H9 (cell line): ENCODE data around the gene LGALS4. TPM values are rescaled to one million over a fixed set of nuclear protein-coding genes. Genes with fewer than 3 reads are reported as not detected.

ENCODE experiments used
- DNase-seq: peaks from one replicate; pipeline ENCODE4 v3.0.0-alpha.2; 2017
- H2AFZ ChIP-seq: one replicate; pipeline ENCODE4 v1.6.1; 2013; ENCODE audit warnings: mild to moderate bottlenecking, low read length, control low read depth, moderate library complexity
- H2AK5ac ChIP-seq: 2 replicates; pipeline ENCODE4 v1.6.1; 2013; ENCODE audit warnings: low read length, control low read depth, mixed read lengths; ENCODE audit not compliant: insufficient read length
- H2BK120ac ChIP-seq: one replicate; pipeline ENCODE4 v1.6.1; 2013; ENCODE audit warnings: low read depth, mild to moderate bottlenecking, low read length, control low read depth, inconsistent platforms; ENCODE audit not compliant: poor library complexity, severe bottlenecking
- H2BK12ac ChIP-seq: 2 replicates; pipeline ENCODE4 v1.6.1; 2013; ENCODE audit warnings: low read length, control low read depth, mixed read lengths, low read depth; ENCODE audit not compliant: insufficient read length
- H2BK15ac ChIP-seq: 2 replicates; pipeline ENCODE4 v1.6.1; 2013; ENCODE audit warnings: low read depth, low read length, control low read depth
- H2BK20ac ChIP-seq: one replicate; pipeline ENCODE4 v1.6.1; 2013; ENCODE audit warnings: low read depth, mild to moderate bottlenecking, low read length, control low read depth, inconsistent platforms; ENCODE audit not compliant: poor library complexity, severe bottlenecking
- H2BK5ac ChIP-seq: 2 replicates; pipeline ENCODE4 v1.6.1; 2013; ENCODE audit warnings: low read length, control low read depth, mixed read lengths; ENCODE audit not compliant: insufficient read length
- H3K14ac ChIP-seq: 2 replicates; pipeline ENCODE4 v1.6.1; 2013; ENCODE audit warnings: low read length, control low read depth; ENCODE audit not compliant: insufficient read depth
- H3K18ac ChIP-seq: 2 replicates; pipeline ENCODE4 v1.6.1; 2013; ENCODE audit warnings: low read depth, mild to moderate bottlenecking, mixed read lengths, low read length, control low read depth; ENCODE audit not compliant: insufficient read length
- H3K23ac ChIP-seq: 2 replicates; pipeline ENCODE4 v1.6.1; 2013; ENCODE audit warnings: low read length, control low read depth, mixed read lengths, low read depth; ENCODE audit not compliant: insufficient read length
- H3K23me2 ChIP-seq: 2 replicates; pipeline ENCODE4 v1.6.1; 2013; ENCODE audit warnings: low read depth, mild to moderate bottlenecking, mixed read lengths, low read length, control low read depth; ENCODE audit not compliant: insufficient read length, poor library complexity, severe bottlenecking
- H3K27ac ChIP-seq: 2 replicates; pipeline ENCODE4 v1.5.1; 2013; ENCODE audit warnings: low read length, control low read depth, mixed read lengths, low read depth; ENCODE audit not compliant: insufficient read length
- H3K27me3 ChIP-seq: 2 replicates; pipeline ENCODE4 v1.6.1; 2013; ENCODE audit warnings: low read length, control low read depth, inconsistent platforms; ENCODE audit not compliant: insufficient read depth
- H3K4ac ChIP-seq: 2 replicates; pipeline ENCODE4 v1.6.1; 2013; ENCODE audit warnings: low read depth, mild to moderate bottlenecking, control low read depth, inconsistent platforms, low read length, moderate library complexity
- H3K4me1 ChIP-seq: 2 replicates; pipeline ENCODE4 v1.6.1; 2013; ENCODE audit warnings: low read length, control low read depth, inconsistent platforms; ENCODE audit not compliant: insufficient read depth
- H3K4me2 ChIP-seq: 2 replicates; pipeline ENCODE4 v1.6.1; 2013; ENCODE audit warnings: low read length, control low read depth, mixed read lengths; ENCODE audit not compliant: insufficient read length, insufficient read depth
- H3K56ac ChIP-seq: 2 replicates; pipeline ENCODE4 v1.6.1; 2013; ENCODE audit warnings: low read depth, mild to moderate bottlenecking, mixed read lengths, low read length, control low read depth; ENCODE audit not compliant: insufficient read length
- H3K79me1 ChIP-seq: 2 replicates; pipeline ENCODE4 v1.6.1; 2013; ENCODE audit warnings: low read depth, mild to moderate bottlenecking, moderate library complexity, low read length, control low read depth, inconsistent platforms; ENCODE audit not compliant: insufficient read depth, poor library complexity, severe bottlenecking
- H3K79me2 ChIP-seq: 2 replicates; pipeline ENCODE4 v1.6.1; 2013; ENCODE audit warnings: low read length, control low read depth, inconsistent platforms; ENCODE audit not compliant: insufficient read depth
- H3K9ac ChIP-seq: 2 replicates; pipeline ENCODE4 v1.6.1; 2013; ENCODE audit warnings: low read length, control low read depth, mixed read lengths; ENCODE audit not compliant: insufficient read length; ENCODE audit errors: extremely low read depth
- H3K9me3 ChIP-seq: one replicate; pipeline ENCODE4 v1.6.1; 2013; ENCODE audit warnings: low read depth, low read length, inconsistent platforms; ENCODE audit not compliant: control insufficient read depth
- H3T11ph ChIP-seq: one replicate; pipeline ENCODE4 v1.6.1; 2013; ENCODE audit warnings: mild to moderate bottlenecking, low read length, control low read depth, inconsistent platforms
- H4K20me1 ChIP-seq: one replicate; pipeline ENCODE4 v1.6.1; 2013; ENCODE audit not compliant: control insufficient read depth, insufficient read length, insufficient read depth
- H4K5ac ChIP-seq: 2 replicates; pipeline ENCODE4 v1.6.1; 2013; ENCODE audit warnings: low read depth, mild to moderate bottlenecking, mixed read lengths, low read length, control low read depth; ENCODE audit not compliant: insufficient read length
- H4K8ac ChIP-seq: replicated peaks from 2 replicates; pipeline ENCODE4 v1.6.1; 2013; ENCODE audit warnings: low read length, control low read depth, mixed read lengths, low read depth; ENCODE audit not compliant: insufficient read length
- H4K91ac ChIP-seq: 2 replicates; pipeline ENCODE4 v1.6.1; 2013; ENCODE audit warnings: low read depth, mild to moderate bottlenecking, moderate library complexity, mixed read lengths, low read length, control low read depth; ENCODE audit not compliant: insufficient read length
- H3K27ac Mint-ChIP-seq, 3 experiments: 2 replicates in 2 of 3; 3 replicates in 1 of 3; pipeline ENCODE4 v1.8.0; 2020 to 2021; ENCODE audit warnings: mixed read lengths in 3 of 3, mild to moderate bottlenecking in 1 of 3, moderate library complexity in 1 of 3
- H3K27me3 Mint-ChIP-seq: 2 replicates; pipeline ENCODE4 v1.8.0; 2021; ENCODE audit warnings: low read depth, mild to moderate bottlenecking, moderate library complexity, mixed read lengths
- H3K36me3 Mint-ChIP-seq, 3 experiments: 2 replicates in 2 of 3; 3 replicates in 1 of 3; pipeline ENCODE4 v1.8.0; 2020 to 2021; ENCODE audit warnings: low read depth in 3 of 3, mixed read lengths in 3 of 3; ENCODE audit not compliant: insufficient read depth in 1 of 3
- H3K4me1 Mint-ChIP-seq, 2 experiments: 2 replicates each; pipeline ENCODE4 v1.8.0; 2020; ENCODE audit warnings: mixed read lengths in 2 of 2
- H3K4me3 Mint-ChIP-seq, 2 experiments: 2 replicates in 1 of 2; 3 replicates in 1 of 2; pipeline ENCODE4 v1.8.0; 2020 to 2021; ENCODE audit warnings: mild to moderate bottlenecking in 2 of 2, mixed read lengths in 2 of 2, moderate library complexity in 1 of 2
- H3K9me3 Mint-ChIP-seq, 2 experiments: 2 replicates in 1 of 2; 3 replicates in 1 of 2; pipeline ENCODE4 v1.8.0; 2020; ENCODE audit warnings: mild to moderate bottlenecking in 2 of 2, mixed read lengths in 2 of 2, moderate library complexity in 1 of 2
- WGBS: extraction: QIAGEN DNeasy Blood & Tissue Kit; methylation state at CpG from one replicate; pipeline ENCODE4 v1.1.7; 2013; ENCODE audit warnings: missing lambda C conversion rate, low lambda C conversion rate, mixed read lengths; ENCODE audit not compliant: insufficient read length; ENCODE audit errors: extremely low coverage; 5-methylcytosine and 5-hydroxymethylcytosine counted together
- total RNA-seq: library from RNA; stranded (reverse); gene quantifications from 2 replicates; pipeline ENCODE4 v1.2.1, GENCODE V29; 2021
- TF ChIP-seq, protein P1 (sequence below): fragments of 200-600 bp; sonication (generic); conservative IDR thresholded peaks from 3 replicates; pipeline ENCODE4 v1.8.0; 2021; ENCODE audit warnings: antibody characterized with exemption, mild to moderate bottlenecking

The LGALS4 gene
- total RNA-seq, 1 experiment from 2014 or later = 0.68 TPM

DNA sequence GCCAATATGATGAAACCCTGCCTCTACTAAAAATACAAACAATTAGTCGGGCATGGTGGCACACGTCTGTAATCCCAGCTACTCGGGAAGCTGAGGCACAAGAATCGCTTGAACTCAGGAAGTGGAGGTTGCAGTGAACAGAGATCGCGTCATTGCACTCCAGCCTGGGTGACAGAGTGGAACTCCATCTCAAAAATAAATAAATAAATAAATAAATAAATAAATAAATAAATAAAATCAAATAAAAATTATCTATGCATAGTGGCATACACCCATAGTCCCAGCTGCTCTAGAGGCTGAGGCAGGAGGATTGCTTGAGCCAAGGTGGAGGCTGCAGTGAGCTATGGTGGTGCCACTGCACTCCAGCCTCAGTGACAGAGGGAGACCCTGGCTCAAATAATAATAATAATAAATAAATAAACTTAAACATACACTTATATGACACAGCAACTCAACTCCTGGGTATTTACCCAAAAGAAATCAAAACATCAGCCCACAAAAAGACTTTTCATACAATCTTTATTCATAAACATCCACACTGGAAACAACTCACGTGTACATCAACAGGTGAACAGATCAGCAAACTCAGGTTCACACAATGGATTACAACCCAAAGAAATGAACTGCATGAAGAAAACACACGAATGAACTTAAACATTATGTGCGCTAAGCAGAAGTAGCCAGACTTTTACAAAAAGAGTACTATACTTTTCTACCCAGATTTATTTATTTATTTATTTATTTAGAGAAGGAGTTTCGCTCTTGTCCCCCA, 46.3 kb downstream of the LGALS4 start:
- Histone ChIP-seq H3T11ph (no peak overlapping the region), H3K9me3 (no peaks in the 10 kb centered on the region), H3K4me2 (no peak overlapping the region), H3K56ac (no peak overlapping the region), H2BK5ac (no peak overlapping the region), H2BK12ac (no peak overlapping the region), H4K91ac (no peak overlapping the region), H3K79me1 (no peaks in the 10 kb centered on the region), H3K4ac (no peak overlapping the region), H3K18ac (no peak overlapping the region), H2AFZ (no peak overlapping the region), H3K14ac (no peak overlapping the region), H2BK15ac (no peak overlapping the region), H3K23ac (no peak overlapping the region), H2BK20ac (no peak overlapping the region), H4K8ac (no peak overlapping the region), H3K79me2 (no peaks in the 10 kb centered on the region), H2AK5ac (no peak overlapping the region), H3K4me1 (peaks cover 4% of the 10 kb centered on the region; the same call in 1 of the 2 replicates), H3K27ac (no peak overlapping the region), H3K9ac (no peak overlapping the region), H4K5ac (no peak overlapping the region), H3K23me2 (peaks cover 4% of the 10 kb centered on the region), H4K20me1 (no peaks in the 10 kb centered on the region), H2BK120ac (no peak overlapping the region), H3K27me3 (no peaks in the 10 kb centered on the region)
- Mint-ChIP-seq H3K4me1 (peaks cover 0 to 5% of the 10 kb centered on the region in 2 experiments; a peak in 1 of 4 replicates), H3K27me3 (peaks cover 1% of the 10 kb centered on the region), H3K9me3 (no peaks in the 10 kb centered on the region; a peak in 1 of 5 replicates), H3K4me3 (no peak overlapping the region), H3K27ac (no peak overlapping the region), H3K36me3 (no peaks in the 10 kb centered on the region)
- TF ChIP-seq, protein P1, sequence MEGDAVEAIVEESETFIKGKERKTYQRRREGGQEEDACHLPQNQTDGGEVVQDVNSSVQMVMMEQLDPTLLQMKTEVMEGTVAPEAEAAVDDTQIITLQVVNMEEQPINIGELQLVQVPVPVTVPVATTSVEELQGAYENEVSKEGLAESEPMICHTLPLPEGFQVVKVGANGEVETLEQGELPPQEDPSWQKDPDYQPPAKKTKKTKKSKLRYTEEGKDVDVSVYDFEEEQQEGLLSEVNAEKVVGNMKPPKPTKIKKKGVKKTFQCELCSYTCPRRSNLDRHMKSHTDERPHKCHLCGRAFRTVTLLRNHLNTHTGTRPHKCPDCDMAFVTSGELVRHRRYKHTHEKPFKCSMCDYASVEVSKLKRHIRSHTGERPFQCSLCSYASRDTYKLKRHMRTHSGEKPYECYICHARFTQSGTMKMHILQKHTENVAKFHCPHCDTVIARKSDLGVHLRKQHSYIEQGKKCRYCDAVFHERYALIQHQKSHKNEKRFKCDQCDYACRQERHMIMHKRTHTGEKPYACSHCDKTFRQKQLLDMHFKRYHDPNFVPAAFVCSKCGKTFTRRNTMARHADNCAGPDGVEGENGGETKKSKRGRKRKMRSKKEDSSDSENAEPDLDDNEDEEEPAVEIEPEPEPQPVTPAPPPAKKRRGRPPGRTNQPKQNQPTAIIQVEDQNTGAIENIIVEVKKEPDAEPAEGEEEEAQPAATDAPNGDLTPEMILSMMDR = no peak
- no peak for DNase-seq
- WGBS = no CpG with 5 or more reads among the region's 10 CpGs
